Stimulated activated memory B cell treated with anti-CD40 and anti-IgM and Interleukin-4, amounts not matched to agents 10 μg/mL and 1 μg/mL and 100 μg/mL, for 72 hours (primary cell): ENCODE results near the gene KIAA0319L.
A peak's percentile ranks its signal among the peaks of the same experiment; 100 is the strongest.

Experiments
- ATAC-seq: fragments of 150-1000 bp; cut with Tn5 transposase; 2 replicates; pipeline ENCODE4 v1.10.0; 2021
- H3K27ac Mint-ChIP-seq: one replicate; pipeline ENCODE4 v1.8.0; 2022; ENCODE audit warnings: mild to moderate bottlenecking, mixed read lengths
- H3K27me3 Mint-ChIP-seq: one replicate; pipeline ENCODE4 v1.8.0; 2022; ENCODE audit warnings: mixed read lengths
- H3K36me3 Mint-ChIP-seq: one replicate; pipeline ENCODE4 v1.8.0; 2022; ENCODE audit warnings: mixed read lengths
- H3K4me1 Mint-ChIP-seq: one replicate; pipeline ENCODE4 v1.8.0; 2022; ENCODE audit warnings: mixed read lengths
- H3K4me3 Mint-ChIP-seq: one replicate; pipeline ENCODE4 v1.8.0; 2022; ENCODE audit warnings: mild to moderate bottlenecking, moderate library complexity, mixed read lengths
- H3K9me3 Mint-ChIP-seq: one replicate; pipeline ENCODE4 v1.8.0; 2022; ENCODE audit warnings: mixed read lengths

KIAA0319L gene

DNA sequence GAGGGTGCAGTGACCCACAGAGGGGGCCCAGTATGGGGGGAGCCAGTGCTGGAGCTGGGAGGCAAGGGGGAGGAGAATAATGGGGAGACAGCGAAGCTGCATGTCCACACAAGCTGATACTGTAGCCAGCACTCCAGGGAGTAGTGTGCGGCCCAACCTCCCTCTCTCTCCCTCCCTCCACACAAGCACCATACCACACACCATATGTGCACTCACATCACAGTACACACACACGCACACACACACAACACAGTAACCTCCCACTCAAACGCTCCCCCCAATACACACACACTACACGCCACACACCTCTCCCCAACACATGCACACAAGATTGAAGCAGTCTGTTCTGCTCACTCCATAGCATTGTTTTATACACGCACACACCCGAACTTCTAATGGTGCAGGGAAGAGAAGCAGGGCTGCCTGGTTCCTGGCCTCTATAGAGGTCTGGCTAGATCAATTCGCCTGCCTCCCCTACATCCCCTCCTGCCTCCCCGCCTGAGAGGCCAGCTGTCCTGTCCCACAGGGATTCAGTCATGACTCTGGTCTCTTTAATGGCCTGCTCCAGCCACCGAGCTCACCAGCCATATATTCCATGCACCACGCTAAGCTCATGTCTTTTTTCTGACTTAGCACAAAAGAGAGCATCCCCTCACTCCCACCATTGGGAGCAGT is 4.2 kb upstream of the KIAA0319L start:
- H3K27me3 Mint-ChIP-seq, result no peaks in the 10 kb centered on the region
- H3K4me1 Mint-ChIP-seq, result peaks cover 49% of the 10 kb centered on the region
- H3K9me3 Mint-ChIP-seq, result no peaks in the 10 kb centered on the region
- ATAC-seq, result no peak
- H3K36me3 Mint-ChIP-seq, result peaks cover 12% of the 10 kb centered on the region
- H3K27ac Mint-ChIP-seq, result no peak overlapping the region
- no peak overlapping the region for H3K4me3 Mint-ChIP-seq

DNA sequence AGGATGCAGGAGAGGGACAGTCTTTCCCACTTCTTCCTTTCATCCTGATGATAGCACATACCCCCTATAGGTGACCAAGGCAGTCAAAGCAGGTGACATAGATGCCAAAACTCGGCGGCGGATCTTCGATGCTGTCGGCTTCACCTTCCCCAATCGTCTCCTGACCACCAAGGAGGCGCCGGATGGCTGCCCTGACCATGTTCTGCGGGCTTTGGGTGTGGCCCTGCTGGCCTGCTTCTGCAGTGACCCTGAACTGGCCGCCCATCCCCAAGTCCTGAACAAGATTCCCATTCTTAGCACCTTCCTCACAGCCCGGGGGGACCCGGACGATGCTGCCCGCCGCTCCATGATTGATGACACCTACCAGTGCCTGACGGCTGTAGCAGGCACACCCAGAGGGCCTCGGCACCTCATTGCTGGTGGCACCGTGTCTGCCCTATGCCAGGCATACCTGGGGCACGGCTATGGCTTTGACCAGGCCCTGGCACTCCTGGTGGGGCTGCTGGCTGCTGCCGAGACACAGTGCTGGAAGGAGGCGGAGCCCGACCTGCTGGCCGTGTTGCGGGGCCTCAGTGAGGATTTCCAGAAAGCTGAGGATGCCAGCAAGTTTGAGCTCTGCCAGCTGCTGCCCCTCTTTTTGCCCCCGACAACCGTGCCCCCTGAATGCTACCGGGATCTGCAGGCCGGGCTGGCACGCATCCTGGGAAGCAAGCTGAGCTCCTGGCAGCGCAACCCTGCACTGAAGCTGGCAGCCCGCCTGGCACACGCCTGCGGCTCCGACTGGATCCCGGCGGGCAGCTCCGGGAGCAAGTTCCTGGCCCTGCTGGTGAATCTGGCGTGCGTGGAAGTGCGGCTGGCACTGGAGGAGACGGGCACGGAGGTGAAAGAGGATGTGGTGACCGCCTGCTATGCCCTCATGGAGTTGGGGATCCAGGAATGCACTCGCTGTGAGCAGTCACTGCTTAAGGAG is 3.3 kb upstream of the KIAA0319L start:
- Mint-ChIP-seq H3K36me3 (peaks cover 10% of the 10 kb centered on the region), H3K27ac (no peak overlapping the region), H3K9me3 (no peaks in the 10 kb centered on the region), H3K27me3 (no peaks in the 10 kb centered on the region), H3K4me1 (peaks cover 58% of the 10 kb centered on the region), H3K4me3 (no peak overlapping the region)
- no peak for ATAC-seq

DNA sequence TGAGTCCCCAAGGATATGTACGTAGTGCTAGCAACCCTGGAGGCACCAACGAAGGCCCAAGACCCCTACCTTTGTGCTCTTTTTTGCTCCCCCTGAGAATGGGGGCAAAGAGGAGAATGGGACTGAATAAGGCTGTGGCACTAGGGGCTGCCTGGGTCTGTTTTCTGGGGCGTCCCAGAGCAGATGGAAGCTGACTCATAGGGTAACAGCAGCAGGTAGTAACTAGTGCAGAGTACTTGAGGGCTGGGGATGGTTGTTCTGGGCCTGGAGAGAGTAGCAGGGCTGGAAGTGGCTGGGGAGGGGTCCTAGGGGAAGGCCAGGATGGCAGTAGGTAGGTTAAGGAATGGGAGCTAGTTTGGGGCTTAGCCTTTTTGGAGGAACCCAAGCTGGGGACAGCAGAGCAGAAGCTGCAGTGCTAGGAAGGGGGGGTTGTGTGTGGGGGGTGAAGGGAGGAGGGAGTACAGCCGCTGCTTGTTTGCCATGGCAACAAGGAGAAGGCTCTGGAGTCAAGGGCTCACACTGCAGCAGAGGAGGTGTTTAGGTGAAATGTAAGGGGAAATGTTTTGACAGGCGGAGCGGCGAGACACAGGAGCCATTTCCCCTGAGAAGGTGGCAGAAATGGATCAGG is 2.2 kb upstream of the KIAA0319L start:
- Mint-ChIP-seq H3K4me3 (no peak overlapping the region), H3K27ac (peak overlapping the region; percentile 28), H3K4me1 (peaks cover 62% of the 10 kb centered on the region), H3K36me3 (peaks cover 5% of the 10 kb centered on the region), H3K27me3 (no peaks in the 10 kb centered on the region), H3K9me3 (no peaks in the 10 kb centered on the region)
- ATAC-seq, result no peak

DNA sequence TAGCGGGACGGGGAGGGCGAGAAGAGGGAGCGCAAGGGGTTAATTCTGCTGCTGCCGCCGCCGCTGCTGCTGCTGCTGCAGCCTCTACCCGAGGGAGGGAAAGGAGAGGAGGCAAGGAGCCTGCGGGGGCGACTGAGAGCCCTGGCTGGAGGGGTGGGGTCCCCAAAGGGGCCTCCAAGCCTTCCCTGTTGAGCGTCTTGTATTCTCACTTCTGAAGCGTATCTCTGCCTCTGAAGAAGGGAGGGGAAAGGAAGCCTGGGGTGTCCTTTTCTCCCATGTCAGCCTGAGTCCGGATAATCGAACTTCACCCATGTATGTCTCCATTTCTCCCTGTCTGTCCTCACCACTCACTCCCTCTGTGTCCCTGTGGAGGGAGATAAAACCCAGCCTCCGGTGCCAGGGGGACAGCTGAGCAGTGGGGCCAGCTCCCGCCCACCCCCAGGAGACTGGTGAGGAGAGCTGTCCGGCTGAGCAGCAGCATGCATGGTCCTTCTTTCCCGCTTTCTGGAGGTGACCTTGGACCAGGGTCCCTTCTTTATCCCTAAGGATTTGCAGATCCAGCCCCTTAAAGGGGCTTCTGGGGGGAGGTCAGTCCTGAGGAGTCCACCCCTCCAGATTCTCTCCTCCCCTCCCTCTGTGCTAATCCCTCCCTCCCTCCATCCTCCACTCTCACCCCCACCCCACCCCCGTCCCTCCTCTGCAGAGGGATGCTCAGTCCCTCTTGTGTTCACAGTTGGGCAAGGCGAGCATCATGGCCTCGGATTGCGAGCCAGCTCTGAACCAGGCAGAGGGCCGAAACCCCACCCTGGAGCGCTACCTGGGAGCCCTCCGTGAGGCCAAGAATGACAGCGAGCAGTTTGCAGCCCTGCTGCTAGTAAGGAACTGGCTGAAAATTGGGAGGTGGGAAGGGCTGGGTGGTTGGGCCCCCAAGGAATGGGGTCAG is 1.4 kb upstream of the KIAA0319L start:
- ATAC-seq, result no peak
- H3K27ac Mint-ChIP-seq, result peak overlapping the region; percentile 100
- no peaks in the 10 kb centered on the region for H3K27me3 Mint-ChIP-seq
- H3K4me3 Mint-ChIP-seq, result peak overlapping the region; percentile 99
- no peaks in the 10 kb centered on the region for H3K9me3 Mint-ChIP-seq
- H3K4me1 Mint-ChIP-seq, result peaks cover 59% of the 10 kb centered on the region
- H3K36me3 Mint-ChIP-seq, result peaks cover under 1% of the 10 kb centered on the region

DNA sequence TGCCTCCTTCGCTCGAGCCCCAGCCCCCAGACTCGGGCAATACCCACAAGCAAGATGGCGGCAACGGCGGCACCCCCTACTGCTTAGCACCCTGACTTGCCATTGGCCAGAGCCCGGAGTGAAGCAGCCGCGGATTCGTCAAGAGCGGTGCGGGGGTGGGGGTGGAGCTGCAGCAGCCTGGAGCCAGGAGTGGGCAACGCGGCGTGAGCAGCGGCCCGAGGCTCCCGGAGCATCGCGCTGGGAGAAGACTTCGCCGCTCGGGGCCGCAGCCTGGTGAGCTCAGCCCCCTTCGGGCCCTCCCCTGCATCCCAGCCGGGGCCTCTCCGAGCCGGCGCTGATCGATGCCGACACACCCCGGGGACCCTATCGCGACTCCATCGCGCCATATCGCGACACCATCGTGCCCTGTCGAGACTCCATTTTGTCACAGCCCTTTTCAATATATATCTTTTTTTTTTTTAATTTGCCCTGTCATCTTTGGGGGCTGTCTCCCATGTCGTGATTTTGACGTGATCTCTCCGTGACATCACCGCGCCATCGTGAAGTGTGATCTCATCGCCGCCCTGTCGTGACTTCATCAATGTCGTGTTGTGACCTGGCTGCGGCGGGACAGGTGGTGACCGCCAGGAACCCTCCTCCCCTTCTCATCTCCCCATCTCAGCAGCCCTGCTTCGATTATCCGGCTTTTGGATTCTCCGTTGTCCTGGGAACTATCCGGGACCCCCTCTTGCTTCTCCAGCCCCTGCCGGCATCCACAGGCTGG is 589 bp upstream of the KIAA0319L start, which contains the start of gene NCDN:
TSS of gene NCDN (plus strand) at position 189 of the 763 bp plus-strand sequence. CDS start at position 581, 392 bp downstream.
- Mint-ChIP-seq H3K4me3 (peak within 1 kb of the TSS; percentile 99), H3K27me3 (no peaks in the 10 kb centered on the region), H3K4me1 (peaks cover 64% of the 10 kb centered on the region), H3K27ac (peak within 1 kb of the TSS; percentile 100), H3K36me3 (peaks cover 5% of the 10 kb centered on the region), H3K9me3 (no peaks in the 10 kb centered on the region)
- ATAC-seq, result peak; percentile 97

DNA sequence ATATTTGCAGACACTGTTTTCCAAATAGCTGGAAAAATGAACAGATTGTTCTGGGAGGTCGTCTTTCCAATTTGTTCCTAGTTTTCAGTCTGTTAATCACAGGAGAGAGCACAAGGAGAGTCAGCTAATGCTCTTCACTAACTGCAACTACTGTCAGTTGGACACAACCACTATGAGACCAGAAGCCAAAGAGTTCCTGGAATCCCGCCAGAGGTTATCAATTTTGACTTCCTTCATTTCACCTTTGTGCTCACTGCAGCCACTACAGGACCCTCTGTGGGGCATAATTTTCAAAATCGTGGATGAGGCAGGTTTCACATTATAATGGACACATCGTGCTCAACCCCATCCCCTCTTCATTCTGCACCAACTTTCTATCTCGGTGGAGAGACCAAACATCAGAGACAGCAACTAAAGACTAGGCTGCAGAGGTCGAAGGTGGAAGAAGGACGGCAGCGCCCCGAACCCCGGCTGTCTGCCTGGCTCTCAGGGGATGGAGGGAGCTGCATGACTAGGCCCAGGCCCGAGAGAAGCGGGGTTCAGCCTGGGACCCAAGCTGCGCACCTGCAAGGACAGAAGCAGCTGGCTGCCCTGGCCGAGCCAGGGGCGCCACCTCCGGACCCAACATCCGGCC is 602 bp downstream of the KIAA0319L start:
- H3K36me3 Mint-ChIP-seq, result peaks cover 16% of the 10 kb centered on the region
- H3K27ac Mint-ChIP-seq, result peak overlapping the region; percentile 100
- peaks cover 62% of the 10 kb centered on the region for H3K4me1 Mint-ChIP-seq
- ATAC-seq, result no peak
- peak overlapping the region; percentile 99 for H3K4me3 Mint-ChIP-seq
- no peaks in the 10 kb centered on the region for H3K27me3 Mint-ChIP-seq
- H3K9me3 Mint-ChIP-seq, result no peaks in the 10 kb centered on the region

DNA sequence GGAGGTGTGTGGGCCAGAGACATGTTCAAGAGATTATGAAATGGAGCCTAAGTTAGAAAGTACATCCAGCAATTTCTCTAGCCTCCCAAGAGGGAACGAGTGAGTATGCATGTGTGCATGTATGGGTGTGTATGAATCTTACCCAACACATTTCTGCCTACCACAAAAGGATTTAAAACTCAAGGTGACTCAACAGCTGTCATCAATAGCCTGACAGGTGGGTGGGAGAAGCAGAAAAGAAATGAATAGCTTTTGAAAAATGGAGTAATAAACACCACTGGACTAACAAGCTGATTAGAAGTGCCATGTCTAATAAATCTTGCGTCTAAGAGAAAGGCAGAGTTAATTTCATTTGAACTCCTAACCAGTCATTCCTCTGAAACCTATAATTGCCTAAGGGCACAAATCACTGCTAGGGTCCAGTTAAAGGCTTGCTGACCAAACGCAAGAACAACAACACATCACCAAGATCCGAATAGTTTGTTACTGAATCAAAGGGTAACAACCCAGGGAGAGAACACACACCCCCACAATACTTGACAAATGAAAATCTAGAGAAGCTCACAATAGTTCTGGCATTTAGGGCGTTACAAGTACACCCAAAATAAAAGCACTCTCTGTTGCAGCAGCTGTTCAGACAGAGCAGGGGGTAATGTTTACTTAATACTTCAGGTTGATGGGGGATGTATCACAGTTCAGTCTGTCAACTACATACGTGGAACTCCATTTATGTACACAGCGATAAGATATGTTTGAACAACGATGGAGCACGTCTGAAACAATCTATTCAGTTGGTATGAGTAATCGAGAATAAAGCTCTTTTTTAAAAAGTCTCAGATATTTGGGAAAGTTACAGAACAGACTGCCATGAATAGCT is 1.4 kb downstream of the KIAA0319L start:
- H3K9me3 Mint-ChIP-seq, result no peaks in the 10 kb centered on the region
- peaks cover 17% of the 10 kb centered on the region for H3K36me3 Mint-ChIP-seq
- peak overlapping the region; percentile 99 for H3K4me3 Mint-ChIP-seq
- no peaks in the 10 kb centered on the region for H3K27me3 Mint-ChIP-seq
- H3K4me1 Mint-ChIP-seq, result peaks cover 55% of the 10 kb centered on the region
- peak overlapping the region; percentile 100 for H3K27ac Mint-ChIP-seq
- no peak for ATAC-seq

DNA sequence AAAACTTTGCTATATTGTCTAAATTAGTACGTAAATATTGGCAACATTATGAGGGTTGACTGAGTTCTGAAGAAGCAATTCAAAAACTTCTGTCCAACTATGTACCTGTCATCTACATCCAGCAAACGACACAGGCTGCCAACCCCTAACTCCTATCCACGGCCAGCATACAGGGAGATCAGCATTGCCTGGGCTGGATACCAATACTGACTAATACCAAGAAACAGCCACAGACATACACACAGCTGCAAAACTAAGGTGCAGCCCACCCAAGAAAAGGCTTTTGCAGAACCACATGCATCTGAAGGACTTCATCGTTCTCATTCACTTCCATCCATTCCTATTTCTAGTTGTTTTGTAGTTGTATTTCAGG is 2.0 kb downstream of the KIAA0319L start:
- Mint-ChIP-seq H3K4me3 (no peak overlapping the region), H3K27me3 (no peaks in the 10 kb centered on the region), H3K4me1 (peaks cover 52% of the 10 kb centered on the region), H3K36me3 (peaks cover 17% of the 10 kb centered on the region), H3K9me3 (no peaks in the 10 kb centered on the region), H3K27ac (no peak overlapping the region)
- ATAC-seq, result no peak

DNA sequence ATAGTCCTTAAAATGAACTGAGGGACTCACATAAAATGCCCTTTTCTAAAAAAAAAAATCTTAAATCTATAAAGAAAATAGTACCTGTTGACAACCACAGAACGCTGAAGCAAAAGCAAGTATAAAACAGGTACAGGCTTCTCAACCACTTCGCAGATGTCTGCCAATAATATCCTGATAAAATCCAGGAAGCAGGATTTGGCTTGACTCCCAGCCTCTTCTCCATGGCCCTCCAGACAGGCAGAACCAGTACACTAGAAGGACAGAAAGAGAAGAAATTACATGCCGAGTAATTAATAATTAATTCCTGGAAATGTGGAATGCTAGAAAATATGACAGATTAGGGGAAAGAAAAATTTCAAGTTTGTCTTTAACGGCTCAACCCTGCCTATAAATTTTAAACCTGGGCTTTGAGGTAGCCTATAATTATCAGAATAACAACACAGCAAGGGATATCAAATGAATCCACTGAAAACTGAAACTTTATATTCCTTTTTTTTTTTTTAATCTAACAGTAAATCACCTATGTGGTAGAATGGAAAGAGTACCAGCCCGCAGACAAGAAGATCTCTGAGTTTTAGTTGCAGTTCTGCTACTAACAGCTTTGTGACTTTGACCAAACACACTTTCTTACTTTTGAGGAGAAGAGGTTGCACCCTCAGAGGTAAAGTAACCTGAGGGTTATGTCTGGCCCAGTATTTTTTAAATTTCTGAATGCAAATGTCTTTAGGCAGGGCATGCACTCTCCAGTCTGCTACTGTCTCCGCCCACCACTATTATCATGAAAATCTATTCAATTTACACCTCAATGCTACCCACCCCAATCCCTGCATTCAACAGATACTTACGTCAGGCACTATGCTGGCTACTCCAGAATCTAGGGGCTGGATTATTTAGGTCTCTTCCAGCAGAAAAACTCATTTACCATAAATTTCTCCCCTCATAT is 2.7 kb downstream of the KIAA0319L start:
- Mint-ChIP-seq H3K4me3 (no peak overlapping the region), H3K9me3 (no peaks in the 10 kb centered on the region), H3K27me3 (no peaks in the 10 kb centered on the region), H3K36me3 (peaks cover 17% of the 10 kb centered on the region), H3K27ac (no peak overlapping the region), H3K4me1 (peaks cover 50% of the 10 kb centered on the region)
- no peak for ATAC-seq

DNA sequence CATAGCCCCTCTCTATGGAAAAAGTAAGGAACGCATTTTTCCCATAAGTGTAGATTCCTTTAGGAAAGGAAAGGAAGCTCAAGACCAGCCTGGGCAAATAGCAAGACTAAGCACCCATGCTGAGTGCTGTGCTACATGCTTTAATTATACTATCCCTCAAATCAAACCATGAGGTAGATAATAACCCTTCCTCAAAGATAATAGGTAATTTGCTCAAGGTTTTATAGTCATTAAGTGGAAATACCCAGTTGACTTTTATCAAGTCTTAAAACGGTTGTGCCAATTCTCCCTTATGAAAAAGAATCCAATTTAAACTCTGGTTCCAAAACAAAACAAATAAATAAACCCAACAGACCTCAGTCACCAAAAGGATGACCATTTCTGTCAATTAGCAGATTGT is 3.4 kb downstream of the KIAA0319L start:
- H3K9me3 Mint-ChIP-seq, result no peaks in the 10 kb centered on the region
- H3K27me3 Mint-ChIP-seq, result no peaks in the 10 kb centered on the region
- peaks cover 47% of the 10 kb centered on the region for H3K4me1 Mint-ChIP-seq
- H3K36me3 Mint-ChIP-seq, result peaks cover 17% of the 10 kb centered on the region
- H3K27ac Mint-ChIP-seq, result no peak overlapping the region
- no peak for ATAC-seq
- no peak overlapping the region for H3K4me3 Mint-ChIP-seq

DNA sequence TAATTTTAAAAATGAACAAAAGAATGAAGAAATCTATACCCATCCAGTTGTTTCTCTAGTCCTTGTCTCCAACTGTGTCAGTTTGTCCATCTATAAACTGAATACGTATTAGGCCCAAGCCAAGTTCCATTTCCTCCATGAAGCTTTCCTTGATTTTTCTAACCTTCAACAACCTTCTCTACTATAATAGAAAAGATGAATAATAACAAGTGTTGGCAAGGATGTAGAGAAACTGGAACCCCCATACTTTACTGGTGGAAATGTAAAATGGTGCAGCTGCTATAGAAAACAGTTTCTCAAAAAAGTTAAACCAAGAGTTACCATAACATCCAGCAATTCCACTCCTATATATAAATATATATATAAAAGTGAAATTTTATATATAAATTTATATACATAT is 10.6 kb downstream of the KIAA0319L start:
- Mint-ChIP-seq H3K27ac (no peak overlapping the region), H3K36me3 (peaks cover 44% of the 10 kb centered on the region), H3K27me3 (no peaks in the 10 kb centered on the region)

DNA sequence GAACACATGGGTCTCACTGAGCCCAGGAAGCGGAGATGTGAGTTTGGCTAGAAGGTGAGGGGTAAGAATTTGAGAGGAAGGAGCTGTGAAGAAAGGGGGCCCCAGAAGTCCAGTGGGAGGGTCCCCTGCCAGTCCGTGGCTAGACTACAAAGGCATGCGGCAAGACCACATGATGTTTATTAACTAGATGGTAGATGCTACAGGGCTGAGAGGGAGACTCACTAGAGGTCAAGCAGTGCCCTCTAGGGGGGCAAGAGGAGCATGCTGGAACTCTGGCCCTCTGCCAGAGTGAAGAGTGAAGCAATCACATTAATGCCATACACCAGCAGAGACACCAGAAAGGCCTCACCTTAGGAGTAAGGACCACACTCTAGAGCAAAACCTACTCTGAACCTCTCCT is 12.2 kb downstream of the KIAA0319L start:
- H3K27ac Mint-ChIP-seq, result no peak overlapping the region
- no peaks in the 10 kb centered on the region for H3K9me3 Mint-ChIP-seq
- no peak for ATAC-seq
- no peak overlapping the region for H3K4me3 Mint-ChIP-seq
- peaks cover 44% of the 10 kb centered on the region for H3K4me1 Mint-ChIP-seq
- H3K36me3 Mint-ChIP-seq, result peaks cover 49% of the 10 kb centered on the region
- H3K27me3 Mint-ChIP-seq, result no peaks in the 10 kb centered on the region

More for the DNA sequence above, 10.6 kb downstream of the KIAA0319L start:
- Mint-ChIP-seq H3K4me1 (peaks cover 38% of the 10 kb centered on the region), H3K4me3 (no peak overlapping the region), H3K9me3 (no peaks in the 10 kb centered on the region)
- no peak for ATAC-seq
